Right renal cortex interstitium (tissue), 3 donors: ENCODE results near the gene IFT52. TPM values are rescaled to one million over a fixed set of nuclear protein-coding genes. Genes with fewer than 3 reads are reported as not detected.

Source experiments
- DNase-seq, 3 donors: peaks; one replicate each; pipeline ENCODE4 v3.0.0-alpha.2; 2013; ENCODE audit warnings: low read depth in 3 of 3, low spot score in 2 of 3
- polyA plus RNA-seq, 3 donors: library from polyadenylated mRNA; unstranded; fragments of 120-200 nt; gene quantifications; one replicate each; pipeline ENCODE4 v1.2.1, GENCODE V29; 2013; ENCODE audit not compliant: insufficient read length in 3 of 3

The IFT52 gene
- polyA plus RNA-seq, 3 donors: 77.4 to 81.6 (median 78.8) TPM

GRCh38 chr20:43681991-43682410 lies 91.3 kb downstream of the IFT52 start:
- no peak for DNase-seq

GRCh38 chr20:43682446-43682845 lies 91.7 kb downstream of the IFT52 start:
- DNase-seq: no peak

GRCh38 chr20:43686820-43687219 lies 96.1 kb downstream of the IFT52 start:
- DNase-seq: no peak

GRCh38 chr20:43689165-43689564 lies 98.4 kb downstream of the IFT52 start:
- DNase-seq: no peak

- no peak for DNase-seq
Observed at GRCh38 chr20:43690943-43691598, 100.3 kb downstream of the IFT52 start.

GRCh38 chr20:43691928-43692524 lies 101.3 kb downstream of the IFT52 start:
- DNase-seq: no peak

- DNase-seq: no peak
Observed at GRCh38 chr20:43694763-43695162, 104.0 kb downstream of the IFT52 start.

GRCh38 chr20:43695571-43695970 lies 104.8 kb downstream of the IFT52 start:
- DNase-seq: no peak

Other genes starting within 250 kb of the IFT52 start
- gene SRSF6, start 133.0 kb upstream of the IFT52 start, polyA plus RNA-seq: 100 to 1,000 TPM; 274 to 322 (median 296) TPM
- gene L3MBTL1, start 83.2 kb upstream of the IFT52 start, polyA plus RNA-seq: 10 to 100 TPM; 11.5 to 12.6 (median 11.6) TPM
- gene SGK2, start 31.9 kb upstream of the IFT52 start, polyA plus RNA-seq: 10 to 100 TPM; 28.8 to 41.6 (median 32.8) TPM
- 10 to 100 TPM; 23.4 to 24.4 (median 23.9) TPM for gene MYBL2, start 76.2 kb downstream of the IFT52 start, polyA plus RNA-seq
- not detected for gene GTSF1L, start 136.1 kb downstream of the IFT52 start, polyA plus RNA-seq